ENCODE data around the gene NR6A1.
A peak's percentile ranks its signal among the peaks of the same experiment; 100 is the strongest.

Gene NR6A1

GRCh38 chr9:124766815-124767554 is 4.1 kb downstream of the NR6A1 start:
- in situ Hi-C loops (cut with MboI; ENCODE audit: low pct_unique_long_range_greater_than_20kb, low sequenced_read_pairs, unreplicated experiment): loop anchor here (25.0 kb wide), 1 partner anchor 370 kb away; the partner anchor contains the start of gene SCAI
- DNase-seq (ENCODE audit: low spot score): no peak
- peak; percentile 12 for TF ChIP-seq CTCF (IDR thresholded peaks at IDR 0.05; ENCODE audit: extremely low read depth, insufficient read depth, missing control alignments)

GRCh38 chr9:124766326-124766725 is 4.8 kb downstream of the NR6A1 start:
- no peak for TF ChIP-seq CTCF (IDR thresholded peaks at IDR 0.05; ENCODE audit: extremely low read depth, insufficient read depth, missing control alignments)
- in situ Hi-C loops (cut with MboI; ENCODE audit: low pct_unique_long_range_greater_than_20kb, low sequenced_read_pairs, unreplicated experiment): loop anchor here (25.0 kb wide), 1 partner anchor 371 kb away; the partner anchor contains the start of gene SCAI
- no peak for DNase-seq (ENCODE audit: low spot score)

GRCh38 chr9:124765439-124765835 is 5.7 kb downstream of the NR6A1 start:
- in situ Hi-C loops (cut with MboI; ENCODE audit: low pct_unique_long_range_greater_than_20kb, low sequenced_read_pairs, unreplicated experiment): loop anchor here (25.0 kb wide), 1 partner anchor 372 kb away; the partner anchor contains the start of gene SCAI
- no peak for DNase-seq (ENCODE audit: low spot score)
- no peak for TF ChIP-seq CTCF (IDR thresholded peaks at IDR 0.05; ENCODE audit: extremely low read depth, insufficient read depth, missing control alignments)

- TF ChIP-seq CTCF (IDR thresholded peaks at IDR 0.05; ENCODE audit: extremely low read depth, insufficient read depth, missing control alignments): peak; percentile 37
- in situ Hi-C loops (cut with MboI; ENCODE audit: low pct_unique_long_range_greater_than_20kb, low sequenced_read_pairs, unreplicated experiment): loop anchor here (25.0 kb wide), 1 partner anchor 372 kb away; the partner anchor contains the start of gene SCAI
- no peak for DNase-seq (ENCODE audit: low spot score)
These were observed 6.2 kb downstream of the NR6A1 start for GRCh38 chr9:124764774-124765438.

- no peak for DNase-seq (ENCODE audit: low spot score)
- in situ Hi-C loops (cut with MboI; ENCODE audit: low pct_unique_long_range_greater_than_20kb, low sequenced_read_pairs, unreplicated experiment): loop anchor here (25.0 kb wide), 1 partner anchor 375 kb away; the partner anchor contains the start of gene SCAI
- no peak for TF ChIP-seq CTCF (IDR thresholded peaks at IDR 0.05; ENCODE audit: extremely low read depth, insufficient read depth, missing control alignments)
These were observed 8.5 kb downstream of the NR6A1 start for GRCh38 chr9:124762633-124763032.

- in situ Hi-C loops (cut with MboI; ENCODE audit: low pct_unique_long_range_greater_than_20kb, low sequenced_read_pairs, unreplicated experiment): loop anchor here (25.0 kb wide), 1 partner anchor 376 kb away; the partner anchor contains the start of gene SCAI
- DNase-seq (ENCODE audit: low spot score): no peak
- no peak for TF ChIP-seq CTCF (IDR thresholded peaks at IDR 0.05; ENCODE audit: extremely low read depth, insufficient read depth, missing control alignments)
These were observed 9.4 kb downstream of the NR6A1 start for GRCh38 chr9:124761710-124762109.

Data from GM13977 (cell line).